Thyroid gland (tissue), 4 donors: ENCODE data around the gene BTBD6.

Experiments used
- CTCF ChIP-seq, 6 experiments: fragments of 200-600 bp in 3 of 6; fragments of 450-650 bp in 3 of 6; sonication (generic) in 3 of 6; IDR thresholded peaks; one replicate each; pipeline ENCODE4 v1.5.1; 2016 to 2019; ENCODE audit warnings: antibody characterized with exemption in 6 of 6, mild to moderate bottlenecking in 2 of 6, inconsistent platforms in 1 of 6, moderate library complexity in 1 of 6
- POLR2A ChIP-seq, 2 donors: fragments of 450-650 bp; IDR thresholded peaks; one replicate each; pipeline ENCODE4 v1.6.1; 2017; ENCODE audit warnings: antibody characterized with exemption in 2 of 2, mild to moderate bottlenecking in 2 of 2, moderate library complexity in 1 of 2

GRCh38 chr14:105221598-105222178 is 26.6 kb upstream of the BTBD6 start:
- no peak for TF ChIP-seq POLR2A (IDR thresholded peaks at IDR 0.05)
- TF ChIP-seq CTCF (IDR thresholded peaks at IDR 0.05): no peak
